GM19240 (cell line): ENCODE data around the gene RXFP3.

ENCODE experiments used
- DNase-seq: peaks from one replicate; pipeline ENCODE4 v3.0.0; 2011; ENCODE audit warnings: low spot score; ENCODE audit not compliant: insufficient read length

Gene RXFP3

GRCh38 chr5:33981408-33982162 lies 45.4 kb downstream of the RXFP3 start:
- no peak for DNase-seq

GRCh38 chr5:33984178-33984577 lies 48.0 kb downstream of the RXFP3 start:
- DNase-seq, result no peak

- DNase-seq, result no peak
Observed at GRCh38 chr5:33984671-33985124, 48.5 kb downstream of the RXFP3 start, which contains the start of gene SLC45A2. SLC45A2 (minus strand) TSS chr5:33984693; CDS start chr5:33984583, 110 bp downstream.

- no peak for DNase-seq
Observed at GRCh38 chr5:33985447-33985846, 49.3 kb downstream of the RXFP3 start.
